Retina (tissue), 1 donor: ENCODE results near the gene MYL3.

Experiments
- DNase-seq: peaks from one replicate; pipeline ENCODE4 v3.0.0-alpha.2; 2016

Gene MYL3

DNA sequence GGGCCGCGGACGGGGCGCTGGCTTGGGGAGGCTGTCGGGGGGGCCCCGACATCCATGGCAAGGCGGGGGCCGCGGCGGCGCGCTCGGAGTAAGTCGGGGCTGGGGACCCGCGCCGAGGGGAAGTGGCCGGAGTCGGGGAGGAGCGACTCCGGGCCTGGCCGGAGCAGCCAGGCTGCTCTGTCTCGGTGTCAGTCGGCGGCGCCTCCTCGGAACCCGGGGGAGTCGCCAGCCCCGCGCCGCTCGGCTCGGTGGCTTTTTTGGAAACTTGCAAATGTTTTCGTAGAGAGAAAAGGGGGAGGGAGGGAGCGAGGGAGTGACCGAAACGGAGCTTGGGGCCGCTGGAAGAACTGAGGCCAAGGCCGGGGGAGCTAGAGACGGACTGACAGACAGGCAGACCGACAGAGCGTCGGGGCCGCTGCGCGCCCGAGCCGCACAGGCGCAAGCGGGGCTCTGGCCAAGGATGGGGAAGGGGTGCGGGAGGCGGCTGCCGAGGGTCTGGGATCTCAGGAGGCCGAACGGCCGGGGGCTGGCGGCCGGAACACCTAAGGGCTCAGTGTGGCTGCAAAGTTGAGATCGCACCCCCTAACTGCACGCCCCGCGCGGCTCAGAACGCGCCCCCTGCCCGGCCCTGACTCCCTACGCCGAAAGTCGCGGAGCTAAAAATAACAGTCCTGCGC is 19.3 kb upstream of the MYL3 start:
- peak; percentile 82 for DNase-seq

- DNase-seq, result peak; percentile 65
Measured at GRCh38 chr3:46881596-46882376, 18.5 kb upstream of the MYL3 start.

DNA sequence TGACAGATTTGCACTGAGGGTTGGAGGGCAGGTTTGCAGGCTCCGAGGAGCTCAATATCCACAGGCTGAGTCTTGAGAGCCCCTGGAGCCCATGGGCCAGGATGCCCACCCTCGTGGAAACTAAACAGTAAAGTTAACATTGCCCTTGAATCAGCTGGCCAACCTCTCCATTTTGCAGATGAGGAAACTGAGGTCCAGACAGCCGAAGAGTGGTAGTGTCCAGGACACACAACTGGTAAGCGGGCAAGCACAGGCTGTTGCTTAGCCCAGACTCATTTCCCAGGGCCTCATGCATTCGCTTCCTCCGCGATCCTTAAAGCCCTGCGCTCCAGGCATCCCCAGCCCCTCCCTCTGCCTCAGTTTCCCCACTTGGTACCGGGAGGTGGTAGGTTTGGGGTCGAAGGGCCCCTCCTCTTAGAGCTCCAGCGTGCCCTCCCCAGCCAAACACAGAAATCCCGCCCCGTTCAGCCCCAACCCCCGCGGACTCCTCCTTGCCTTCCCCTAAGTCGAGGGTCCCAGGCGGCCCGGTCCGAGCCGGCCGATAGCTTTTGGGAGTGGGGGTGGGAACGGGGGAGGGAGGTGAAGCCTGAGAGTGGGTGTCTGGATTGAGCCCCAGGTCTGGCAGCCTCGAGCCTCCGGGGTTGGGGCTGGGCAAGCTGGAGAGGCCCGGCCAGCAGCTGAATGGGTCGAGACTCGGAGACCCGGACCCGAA is 17.8 kb upstream of the MYL3 start:
- no peak for DNase-seq

DNA sequence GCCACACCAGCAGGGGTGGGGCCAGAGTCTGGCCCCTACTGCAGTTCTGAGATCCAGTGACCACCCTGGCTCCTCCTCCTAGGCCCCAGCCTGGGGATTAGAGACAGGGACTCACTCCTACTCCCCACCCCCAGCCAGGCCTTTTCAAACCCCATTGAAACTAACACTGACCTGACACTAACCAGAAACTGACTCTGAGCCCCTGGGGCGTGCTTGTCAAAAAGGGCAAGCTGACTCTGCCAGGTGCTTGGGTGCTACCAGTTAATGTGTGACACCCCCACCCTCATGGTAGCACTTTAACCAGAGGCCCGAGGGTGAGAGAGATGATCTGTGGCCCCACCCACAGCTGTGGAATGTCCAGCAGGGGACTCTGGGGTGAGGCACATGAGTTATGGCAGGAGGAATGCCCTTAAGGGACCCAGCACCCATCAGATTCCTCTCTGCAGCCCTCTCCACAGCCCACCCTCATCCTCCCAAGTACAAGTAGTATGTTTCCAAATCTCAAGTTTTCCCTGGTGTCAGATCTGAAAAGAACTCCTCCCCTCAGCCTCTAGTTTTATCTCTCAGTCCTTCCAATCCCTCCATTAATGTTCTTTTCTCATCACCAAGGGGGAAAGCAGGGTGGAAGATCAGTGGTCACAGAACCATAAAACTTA is 15.7 kb upstream of the MYL3 start:
- no peak for DNase-seq

- no peak for DNase-seq
Measured at GRCh38 chr3:46877406-46878125, 14.3 kb upstream of the MYL3 start, which contains the start of gene PTH1R. Gene PTH1R (plus strand): TSS chr3:46877721. CDS start chr3:46883560, 5,839 bp downstream.

- no peak for DNase-seq
Measured at GRCh38 chr3:46876313-46877300, 13.4 kb upstream of the MYL3 start.

DNA sequence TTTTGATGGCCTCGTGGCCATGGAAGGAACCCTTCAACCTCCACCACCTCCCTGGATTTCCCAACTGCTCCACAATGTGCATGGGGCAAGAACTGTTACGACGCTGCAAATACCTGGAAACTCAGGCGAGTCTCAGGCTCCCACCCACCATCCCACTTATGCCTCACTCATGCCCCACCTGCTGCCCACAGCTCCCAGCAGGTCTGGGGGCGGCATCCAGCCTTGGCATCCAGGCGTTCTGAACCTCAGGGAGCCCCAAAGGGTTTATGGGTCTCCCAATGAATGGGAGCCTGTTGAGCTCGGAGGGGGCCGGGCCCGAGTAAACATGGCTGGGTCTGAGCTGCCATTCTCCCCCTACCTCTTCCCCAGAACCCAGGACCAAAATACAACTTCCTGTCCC is 12.3 kb upstream of the MYL3 start:
- no peak for DNase-seq

DNA sequence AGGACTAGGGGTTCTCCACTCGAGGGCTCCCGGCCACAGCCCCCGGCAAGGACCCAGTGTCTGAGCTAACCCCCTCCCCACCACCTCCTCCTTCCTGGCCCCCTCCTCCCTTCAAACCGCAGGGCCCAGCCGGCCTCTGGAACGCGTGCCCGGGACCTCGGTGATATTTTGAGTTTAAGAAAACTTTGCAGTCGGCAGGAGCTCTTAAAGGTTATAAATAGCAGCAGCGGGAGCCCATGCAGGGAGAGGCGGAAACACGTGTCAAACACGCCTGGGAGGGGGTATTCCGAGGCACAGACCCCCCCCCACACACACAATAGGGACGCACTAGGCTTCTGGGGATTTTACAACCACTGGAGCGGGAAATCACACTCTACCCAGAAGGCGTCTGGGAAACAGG is 11.2 kb upstream of the MYL3 start:
- DNase-seq, result no peak

DNA sequence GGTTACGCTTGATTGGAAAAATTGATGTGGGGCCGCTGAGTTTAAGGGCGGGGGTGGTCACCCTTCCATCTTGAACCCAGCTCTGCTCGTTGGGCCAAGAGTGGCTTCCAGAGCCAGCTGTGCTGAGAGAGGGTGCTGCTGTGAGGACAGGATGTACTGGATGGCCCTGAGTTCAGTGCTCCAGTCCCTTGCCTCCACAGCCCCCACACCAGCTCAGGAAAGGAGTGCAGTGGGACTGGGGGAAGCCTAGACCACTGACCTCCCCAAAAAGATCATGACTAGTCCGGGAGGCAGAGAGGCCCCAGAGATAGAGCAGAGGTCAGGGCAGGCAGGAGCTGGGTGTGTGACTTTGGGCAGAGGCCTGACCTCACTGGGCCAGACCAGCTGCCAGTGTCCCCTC is 10.3 kb upstream of the MYL3 start:
- no peak for DNase-seq

DNA sequence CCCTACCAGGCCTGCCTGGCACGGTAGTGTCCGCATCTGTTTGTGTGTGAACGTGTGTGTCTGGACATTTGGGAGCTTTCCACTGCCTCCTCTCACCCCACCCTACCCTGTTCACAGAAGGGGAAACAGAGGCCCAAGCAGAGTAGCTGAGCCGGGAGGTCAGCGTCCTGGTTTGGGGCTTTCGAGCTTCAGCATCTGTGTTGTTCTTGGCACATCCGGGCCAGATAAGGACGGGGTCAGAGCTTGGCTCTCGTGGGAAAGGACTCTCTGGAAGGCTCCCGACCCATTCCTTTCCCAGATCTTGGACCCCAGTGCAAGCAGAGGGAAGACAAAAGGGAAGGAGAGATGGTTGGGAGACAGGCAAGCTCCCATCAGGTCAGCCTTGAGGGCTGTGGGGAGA is 8.0 kb upstream of the MYL3 start:
- DNase-seq, result no peak

DNA sequence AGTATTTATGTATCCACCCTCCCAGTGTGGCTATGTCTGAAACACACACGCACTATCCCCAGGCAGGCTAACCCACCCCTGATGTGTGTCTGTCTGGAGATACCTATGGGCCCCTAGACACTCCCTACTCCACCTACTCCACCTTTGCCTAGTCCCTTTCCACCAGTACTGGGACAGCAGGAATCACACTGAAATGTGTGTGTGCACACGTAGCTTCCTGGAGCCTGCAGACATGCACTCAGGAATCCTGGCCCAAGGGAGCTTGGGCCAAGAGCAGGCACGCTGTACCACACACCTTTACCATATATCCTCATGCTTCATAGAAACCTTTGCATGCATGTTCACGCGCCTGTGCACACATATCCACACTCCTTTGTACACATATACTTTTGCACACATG is 7.4 kb upstream of the MYL3 start:
- DNase-seq, result no peak

DNA sequence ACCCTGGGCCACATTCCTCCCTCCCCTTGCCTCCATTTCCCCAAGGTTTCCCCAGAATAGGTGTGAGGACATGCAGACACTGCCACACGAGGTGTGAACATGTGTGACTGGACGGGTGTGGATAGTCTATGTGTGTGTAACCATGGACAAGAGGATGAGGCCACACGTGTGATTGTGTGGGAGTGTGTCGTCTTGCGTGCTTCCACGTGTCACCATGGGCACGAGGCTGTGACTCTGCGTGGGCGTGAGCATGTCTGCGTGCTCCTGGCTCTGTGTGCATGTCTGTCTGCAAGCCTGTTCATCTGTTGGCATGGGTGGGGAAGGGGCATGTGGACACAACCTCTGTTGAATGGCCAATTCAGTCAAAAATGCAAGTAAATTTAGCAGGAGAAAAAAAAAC is 6.2 kb upstream of the MYL3 start:
- no peak for DNase-seq

GRCh38 chr3:46868948-46869347 is 5.7 kb upstream of the MYL3 start:
- DNase-seq, result no peak

DNA sequence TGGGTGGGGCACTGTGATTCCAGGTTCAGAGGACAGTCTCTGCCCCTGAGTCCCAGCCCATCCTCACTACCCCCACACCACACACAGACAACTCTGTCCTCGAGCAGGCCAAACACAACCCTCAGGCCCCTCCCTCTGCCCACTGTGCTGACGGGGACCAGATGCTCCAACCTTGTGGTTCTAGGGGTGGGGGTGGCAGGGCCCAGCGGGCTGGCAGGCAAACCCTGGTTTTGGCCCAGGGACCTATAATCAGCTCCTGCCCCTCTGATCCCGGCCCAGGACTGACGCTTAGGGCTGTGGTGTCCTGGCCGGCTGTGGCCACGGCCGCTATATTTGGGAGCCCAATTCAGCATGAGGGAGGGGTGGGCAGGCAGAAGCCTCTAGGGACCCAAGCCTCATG is 5.0 kb upstream of the MYL3 start:
- no peak for DNase-seq

- no peak for DNase-seq
Measured at GRCh38 chr3:46867550-46867898, 4.3 kb upstream of the MYL3 start.

GRCh38 chr3:46866720-46867549 is 3.7 kb upstream of the MYL3 start:
- DNase-seq, result peak; percentile 73

- no peak for DNase-seq
Measured at GRCh38 chr3:46866032-46866595, 2.9 kb upstream of the MYL3 start.

- no peak for DNase-seq
Measured at GRCh38 chr3:46865546-46865945, 2.3 kb upstream of the MYL3 start.

GRCh38 chr3:46865031-46865507 is 1.8 kb upstream of the MYL3 start:
- no peak for DNase-seq
